ENCODE results near the gene TCEANC2.

TCEANC2 gene

DNA sequence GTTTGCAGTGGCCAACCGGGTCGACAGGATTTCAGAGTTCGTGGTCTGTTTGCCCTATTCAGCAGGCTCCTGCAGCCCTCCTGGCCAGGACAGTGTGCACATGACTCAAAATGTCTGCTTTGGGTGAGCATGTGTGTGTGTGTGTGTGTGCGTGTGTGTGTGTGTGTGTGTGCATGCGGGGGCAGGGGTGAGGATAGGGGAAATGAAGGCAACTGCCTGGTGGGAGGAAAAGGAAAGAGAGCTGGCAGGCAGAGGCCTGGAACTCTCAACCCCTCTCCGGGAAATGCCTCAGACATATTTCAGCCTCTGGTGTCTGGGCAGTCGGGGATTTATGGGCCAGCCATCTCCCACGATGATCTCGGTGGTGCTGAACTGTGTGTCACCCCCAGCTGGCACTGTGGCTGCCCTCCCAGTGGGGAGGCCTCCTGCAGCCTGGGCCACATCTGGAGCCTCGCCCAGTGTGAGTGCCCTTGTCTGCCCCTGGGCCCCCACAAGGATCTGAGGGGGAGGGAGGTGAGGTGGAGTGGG is 84.2 kb downstream of the TCEANC2 start:
- DNase-seq: no peak

GRCh38 chr1:54138994-54139393 is 85.6 kb downstream of the TCEANC2 start:
- DNase-seq: no peak

GRCh38 chr1:54139711-54140110 is 86.3 kb downstream of the TCEANC2 start:
- DNase-seq: no peak

- DNase-seq: no peak
Measured at GRCh38 chr1:54142146-54142900, 88.9 kb downstream of the TCEANC2 start.

- DNase-seq: no peak
Measured at GRCh38 chr1:54144366-54144765, 91.0 kb downstream of the TCEANC2 start.

DNA sequence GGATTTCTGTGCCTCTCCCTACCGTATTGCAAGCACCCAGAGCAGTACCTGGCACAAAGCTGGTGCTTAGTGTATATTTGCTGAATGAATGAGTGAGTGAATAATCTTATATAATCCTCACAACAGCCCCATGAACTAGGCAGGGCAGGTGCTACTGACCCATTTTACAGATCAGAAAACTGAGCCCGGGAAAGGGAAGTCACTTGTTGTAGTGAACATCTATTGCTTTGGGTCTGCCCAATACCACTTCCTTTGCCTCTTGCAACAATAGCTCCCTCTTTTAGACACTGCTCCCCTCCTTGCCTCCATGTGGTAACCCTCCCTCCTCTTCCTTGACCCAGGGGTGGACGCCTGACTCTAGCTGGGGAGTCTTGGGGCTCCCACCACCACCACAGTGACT is 96.3 kb downstream of the TCEANC2 start:
- no peak for DNase-seq

GRCh38 chr1:54151013-54151412 is 97.6 kb downstream of the TCEANC2 start:
- DNase-seq: no peak

DNA sequence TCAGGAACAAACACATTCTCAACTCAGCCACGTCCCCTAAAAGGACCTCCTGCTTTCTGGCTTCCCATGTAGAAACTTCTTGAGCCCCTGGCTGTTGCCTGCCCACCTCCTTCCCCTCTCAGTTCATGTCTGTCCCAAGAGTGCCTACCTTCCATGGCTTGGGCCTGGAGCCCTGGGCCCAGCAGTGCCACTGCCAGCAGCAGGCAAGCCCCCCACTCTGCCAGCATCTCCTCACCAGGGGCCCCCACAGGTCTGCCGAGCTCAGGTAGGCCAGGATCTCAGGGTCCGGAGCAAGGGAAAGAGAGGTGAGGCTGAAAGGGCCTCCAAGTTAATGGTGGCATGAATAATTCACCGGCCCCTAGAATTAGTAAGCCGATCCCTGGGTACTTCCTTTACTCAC is 99.3 kb downstream of the TCEANC2 start, which contains the start of gene CDCP2:
TSS of gene CDCP2 (minus strand) at position 305 of the 400 bp plus-strand sequence. CDS start at position 227, 78 bp downstream.
- no peak for DNase-seq

GRCh38 chr1:54153535-54154439 is 100.4 kb downstream of the TCEANC2 start:
- DNase-seq: no peak
